GM12878 (cell line): ENCODE results near the gene RNF41. TPM values are rescaled to one million over a fixed set of nuclear protein-coding genes. Genes with fewer than 3 reads are reported as not detected.

ENCODE experiments used
- ATAC-seq: fragments of 200-7000 bp; cut with Tn5 transposase; 3 replicates; pipeline ENCODE4 v1.9.1; 2020; ENCODE audit warnings: mild to moderate bottlenecking, moderate library complexity
- BruUV-seq: library from RNA; stranded (reverse); fragments of 400-500 nt; replicated peaks from 2 replicates; lab custom pipeline; 2021; lab: Mats Ljungman, UMichigan
- CTCF ChIA-PET: fragments of 300-600 bp; sonication (Branson Sonifier 250); formaldehyde crosslinking; extraction: SDS; loops from one replicate; lab custom pipeline; 2021; ENCODE audit warnings: inconsistent platforms; lab: Yijun Ruan, JAX
- POLR2A ChIA-PET: fragments of 350-600 bp; formaldehyde crosslinking; extraction: SDS; loops from one replicate; lab custom pipeline; 2021; ENCODE audit warnings: inconsistent platforms; lab: Charles Lee
- RAD21 ChIA-PET: fragments of 300-600 bp; sonication (Branson Sonifier 250); formaldehyde crosslinking; loops from one replicate; lab custom pipeline; 2023; ENCODE audit warnings: antibody characterized with exemption; ENCODE audit not compliant: unreplicated experiment; lab: Charles Lee
- SMC1A ChIA-PET: fragments of 300-600 bp; sonication (Branson Sonifier 250); formaldehyde crosslinking; loops from one replicate; lab custom pipeline; 2023; ENCODE audit not compliant: unreplicated experiment, uncharacterized antibody; lab: Charles Lee
- DNase-seq: peaks from one replicate; pipeline ENCODE4 v3.0.0-alpha.2; 2011; ENCODE audit warnings: low read depth, low spot score
- FAIRE-seq: peaks from 3 replicates; lab custom pipeline; 2011; peaks lifted over from hg19 to GRCh38; lab: Jason Lieb, UNC
- H2AFZ ChIP-seq: 2 replicates; pipeline ENCODE4 v1.6.0; 2011; ENCODE audit warnings: low read depth, low read length, control low read depth; ENCODE audit not compliant: control insufficient read depth
- H3K27ac ChIP-seq: 2 replicates; pipeline ENCODE4 v1.5.1; 2011; ENCODE audit warnings: control low read depth; ENCODE audit not compliant: control insufficient read depth, insufficient read depth
- H3K27me3 ChIP-seq, 2 experiments: replicated peaks in 1 of 2; 2 replicates each; pipeline versions ENCODE4 v1.6.0 to v1.6.1; 2011; ENCODE audit warnings: low read length in 1 of 2; ENCODE audit not compliant: control insufficient read depth in 2 of 2, insufficient read depth in 2 of 2
- H3K36me3 ChIP-seq, 2 experiments: 2 replicates each; pipeline ENCODE4 v1.5.1; 2011; ENCODE audit warnings: low read length in 1 of 2; ENCODE audit not compliant: control insufficient read depth in 2 of 2, insufficient read depth in 2 of 2
- H3K4me1 ChIP-seq: 2 replicates; pipeline ENCODE4 v1.6.1; 2011; ENCODE audit warnings: mild to moderate bottlenecking, low read length, moderate library complexity, mixed read lengths; ENCODE audit not compliant: control insufficient read depth, insufficient read depth
- H3K4me2 ChIP-seq: 2 replicates; pipeline ENCODE4 v1.6.0; 2011; ENCODE audit warnings: control low read depth; ENCODE audit not compliant: control insufficient read depth, insufficient read depth
- H3K4me3 ChIP-seq: fragments of 200-600 bp; sonication (generic); 2 replicates; pipeline ENCODE4 v1.5.1; 2016
- H3K79me2 ChIP-seq: 2 replicates; pipeline ENCODE4 v1.6.0; 2011; ENCODE audit warnings: low read length; ENCODE audit not compliant: control insufficient read depth, insufficient read depth
- H3K9ac ChIP-seq: 2 replicates; pipeline ENCODE4 v1.8.0; 2011; ENCODE audit warnings: low read length, control low read depth, mixed read lengths; ENCODE audit not compliant: control insufficient read depth, insufficient read depth
- H3K9me3 ChIP-seq: replicated peaks from 3 replicates; pipeline ENCODE4 v1.5.1; 2011; ENCODE audit warnings: mild to moderate bottlenecking, low read length; ENCODE audit not compliant: control insufficient read depth, insufficient read depth
- H4K20me1 ChIP-seq: 2 replicates; pipeline ENCODE4 v1.6.0; 2011; ENCODE audit not compliant: control insufficient read depth, insufficient read depth
- BACH1 ChIP-seq: fragments of 450-650 bp; IDR thresholded peaks from 2 replicates; pipeline ENCODE4 v1.6.1; 2017; ENCODE audit warnings: mild to moderate bottlenecking, borderline replicate concordance
- CEBPZ ChIP-seq: fragments of 150-350 bp; IDR thresholded peaks from 2 replicates; pipeline ENCODE4 v1.6.1; 2016; ENCODE audit warnings: low read depth, low read length
- ELK1 ChIP-seq: IDR thresholded peaks from 2 replicates; pipeline ENCODE4 v1.6.1; 2012; ENCODE audit warnings: low read depth, low read length, improper control_type of control experiment
- HSF1 ChIP-seq: fragments of 150-350 bp; IDR thresholded peaks from 2 replicates; pipeline ENCODE4 v1.6.1; 2014; ENCODE audit warnings: mild to moderate bottlenecking, low read depth, low read length
- IRF3 ChIP-seq: fragments of 450-650 bp; IDR thresholded peaks from 2 replicates; pipeline ENCODE4 v1.6.1; 2014; ENCODE audit warnings: mild to moderate bottlenecking
- JUND ChIP-seq: IDR thresholded peaks from 2 replicates; pipeline ENCODE4 v1.6.1; 2012; ENCODE audit warnings: low read depth, mild to moderate bottlenecking, low read length, improper control_type of control experiment, moderate library complexity
- KLF5 ChIP-seq: fragments of 450-650 bp; IDR thresholded peaks from 2 replicates; pipeline ENCODE4 v1.6.1; 2014; ENCODE audit warnings: mild to moderate bottlenecking; ENCODE audit not compliant: partially characterized antibody
- MYB ChIP-seq: fragments of 150-350 bp; IDR thresholded peaks from 2 replicates; pipeline ENCODE4 v1.6.1; 2014; ENCODE audit warnings: mild to moderate bottlenecking, low read depth, low read length, borderline replicate concordance
- MYC ChIP-seq: IDR thresholded peaks from 2 replicates; pipeline ENCODE4 v1.6.1; 2011; ENCODE audit warnings: mild to moderate bottlenecking, low read length, moderate library complexity, inconsistent platforms; ENCODE audit not compliant: insufficient read depth, insufficient replicate concordance, insufficient read length, severe bottlenecking
- NFIC ChIP-seq: IDR thresholded peaks from 2 replicates; pipeline ENCODE4 v1.6.1; 2012; ENCODE audit warnings: low read depth, mild to moderate bottlenecking, inconsistent platforms, low read length, moderate library complexity
- NRF1 ChIP-seq: conservative IDR thresholded peaks from 2 replicates; pipeline ENCODE4 v1.6.1; 2011; ENCODE audit warnings: mild to moderate bottlenecking, low read depth, low read length, improper control_type of control experiment
- POLR2AphosphoS5 ChIP-seq: IDR thresholded peaks from 2 replicates; pipeline ENCODE4 v1.6.1; 2011; ENCODE audit warnings: mild to moderate bottlenecking, low read length, inconsistent platforms
- SPI1 ChIP-seq: IDR thresholded peaks from 2 replicates; pipeline ENCODE4 v1.6.1; 2011; ENCODE audit warnings: low read depth, mild to moderate bottlenecking, low read length, moderate library complexity, borderline replicate concordance; ENCODE audit not compliant: insufficient read depth
- ZNF24 ChIP-seq: fragments of 450-650 bp; IDR thresholded peaks from 2 replicates; pipeline ENCODE4 v1.6.1; 2017; ENCODE audit warnings: antibody characterized with exemption, mild to moderate bottlenecking
- WGBS: methylation state at CpG from one replicate; pipeline ENCODE4 v1.1.6; 2016; ENCODE audit warnings: low lambda C conversion rate; ENCODE audit not compliant: insufficient replicate concordance, insufficient coverage; ENCODE audit errors: missing lambda C conversion rate; 5-methylcytosine and 5-hydroxymethylcytosine counted together
- in situ Hi-C: fragments of 300-500 bp; cut with MboI; formaldehyde crosslinking; loops from 9 replicates; pipeline ENCODE4 v1.14.3; 2018; ENCODE audit warnings: mixed read lengths
- intact Hi-C: fragments of 100-400 bp; cut with micrococcal nuclease; formaldehyde crosslinking; loops from one replicate; pipeline ENCODE4 v1.14.2; 2022; ENCODE audit not compliant: unreplicated experiment
- polyA plus RNA-seq, 11 experiments: library from polyadenylated mRNA; depleted of rRNA in 4 of 11; unstranded in 6 of 11; stranded (reverse) in 5 of 11; fragments of >200 nt; fragmentation: Nextera tagmentation in 4 of 11; fragmentation: Illumina TruSeq in 1 of 11; extraction: Ambion mirVana in 4 of 11; extraction: Trizol in 1 of 11; gene quantifications; 1 replicate in 1 of 11; 2 replicates in 10 of 11; pipeline versions ENCODE4 v1.2.1 to v1.2.3, GENCODE V29; 2011 to 2016; ENCODE audit warnings: inconsistent platforms in 2 of 11, missing spikeins in 2 of 11, low read depth in 1 of 11
- total RNA-seq, 4 experiments: library from RNA; depleted of rRNA in 3 of 4; stranded (reverse); fragments of >200 nt in 3 of 4; fragmentation: Illumina TruSeq in 1 of 4; extraction: Trizol in 1 of 4; gene quantifications; 2 replicates each; pipeline versions ENCODE4 v1.2.1 to v1.2.3, GENCODE V29; 2013 to 2021

The RNF41 gene
- total and polyA plus RNA-seq, 10 of the 15 experiments (the other 5 are each of a cell fraction or from before 2014, with no cell fraction given): 11.1 to 47.8 (median 30.6) TPM

GRCh38 chr12:56154246-56154771 lies 67.4 kb downstream of the RNF41 start:
- FAIRE-seq (no peak), ATAC-seq (no peak), DNase-seq (no peak)
- H3K4me1 ChIP-seq: peaks cover 17% of the 10 kb centered on the region
- H4K20me1 ChIP-seq: no peaks in the 10 kb centered on the region
- POLR2A ChIA-PET: interaction anchor here (0.8 to 2.2 kb wide), 5 partner anchors 11 to 67 kb away, joined by 3 to 10 read pairs (median 5); partner anchors contain the start of genes ESYT1, RNF41 and SMARCC2
- TF ChIP-seq KLF5 (no peak), POLR2AphosphoS5 (no peak), ELK1 (no peak), MYB (no peak), MYC (no peak), BACH1 (no peak), NRF1 (no peak), JUND (no peak), NFIC (no peak), ZNF24 (no peak), CEBPZ (no peak), SPI1 (no peak), HSF1 (no peak), IRF3 (no peak)
- no peaks in the 10 kb centered on the region for H3K27me3 ChIP-seq
- no peak overlapping the region for H3K9ac ChIP-seq
- intact Hi-C loops: loop anchor here (5.0 kb wide), 1 partner anchor 37 kb away; the partner anchor contains the start of genes RPL41 and ZC3H10
- RAD21 ChIA-PET: no interaction called here
- BruUV-seq: no TSS peak
- H3K4me2 ChIP-seq: 0 out of 2 replicates have a peak overlapping the region, but pooled peaks have one; percentile 1
- no peaks in the 10 kb centered on the region for H3K9me3 ChIP-seq
- H3K27ac ChIP-seq: no peak overlapping the region
- SMC1A ChIA-PET: interaction anchor here (0.8 to 1.0 kb wide), 2 partner anchors 9 to 35 kb away, joined by 3 to 4 read pairs; partner anchors contain the start of gene SMARCC2
- peaks cover 36% of the 10 kb centered on the region for H3K79me2 ChIP-seq
- H2AFZ ChIP-seq: no peak overlapping the region
- WGBS: 100% methylated on average over 1 of the region's 1 CpG
- no peak overlapping the region for H3K4me3 ChIP-seq
- CTCF ChIA-PET: interaction anchor here (0.6 to 3.6 kb wide), 5 partner anchors 9 to 1580 kb away, joined by 3 to 11 read pairs (median 3); partner anchors contain the start of genes ESYT1 and ZC3H10
- H3K36me3 ChIP-seq: peaks cover 0 to 4% of the 10 kb centered on the region in 2 experiments; a peak in 2 of 4 replicates
- in situ Hi-C loops: no loop called here
